DOHH2 (cell line): Measurements from ENCODE around the gene ASPN.

Experiments used
- H3F3A ChIP-seq: fragments of 200-600 bp; sonication (generic), shearing (Covaris generic); 2 replicates; pipeline ENCODE4 v1.6.0; 2016; ENCODE audit warnings: antibody characterized with exemption, mild to moderate bottlenecking; ENCODE audit not compliant: control insufficient read depth, insufficient read depth
- H3K27ac ChIP-seq: fragments of 200-600 bp; sonication (generic); 2 replicates; pipeline ENCODE4 v1.5.1; 2014; ENCODE audit warnings: low read depth, mild to moderate bottlenecking, low read length, moderate library complexity
- H3K27me3 ChIP-seq: fragments of 200-600 bp; sonication (generic); 2 replicates; pipeline ENCODE4 v1.6.1; 2014; ENCODE audit warnings: mild to moderate bottlenecking, low read length, mixed read lengths; ENCODE audit not compliant: control insufficient read depth
- H3K36me3 ChIP-seq: fragments of 200-600 bp; sonication (generic); 2 replicates; pipeline ENCODE4 v1.6.1; 2014; ENCODE audit warnings: mild to moderate bottlenecking, low read length, moderate library complexity, mixed read lengths; ENCODE audit not compliant: control insufficient read depth
- H3K4me1 ChIP-seq: fragments of 200-600 bp; sonication (generic); 2 replicates; pipeline ENCODE4 v1.6.1; 2014; ENCODE audit warnings: mild to moderate bottlenecking, low read length, mixed read lengths; ENCODE audit not compliant: control insufficient read depth
- H3K4me2 ChIP-seq: fragments of 200-600 bp; sonication (generic); 2 replicates; pipeline ENCODE4 v1.6.0; 2014; ENCODE audit warnings: mild to moderate bottlenecking, low read length, moderate library complexity
- H3K4me3 ChIP-seq: fragments of 200-600 bp; sonication (generic); 2 replicates; pipeline ENCODE4 v1.5.1; 2014; ENCODE audit warnings: mild to moderate bottlenecking, low read length, mixed read lengths
- H3K79me2 ChIP-seq: fragments of 200-600 bp; sonication (generic); 2 replicates; pipeline ENCODE4 v1.6.1; 2014; ENCODE audit warnings: mild to moderate bottlenecking, low read length, mixed read lengths; ENCODE audit not compliant: control insufficient read depth
- H3K9me2 ChIP-seq: fragments of 200-600 bp; sonication (generic); replicated peaks from 2 replicates; pipeline ENCODE4 v1.6.1; 2014; ENCODE audit warnings: mild to moderate bottlenecking, low read length, mixed read lengths; ENCODE audit not compliant: control insufficient read depth
- H3K9me3 ChIP-seq: fragments of 200-600 bp; sonication (generic); 2 replicates; pipeline ENCODE4 v1.6.1; 2014; ENCODE audit warnings: antibody characterized with exemption, low read length, mixed read lengths; ENCODE audit not compliant: control insufficient read depth, insufficient read depth
- H4K20me1 ChIP-seq: fragments of 200-600 bp; sonication (generic); 2 replicates; pipeline ENCODE4 v1.6.0; 2014; ENCODE audit warnings: low read depth, mild to moderate bottlenecking, antibody characterized with exemption, low read length, moderate library complexity; ENCODE audit not compliant: control insufficient read depth, insufficient read depth
- CTCF ChIP-seq: fragments of 200-600 bp; sonication (generic); IDR thresholded peaks from one replicate; pipeline ENCODE4 v1.5.1; 2014; ENCODE audit warnings: antibody characterized with exemption, mild to moderate bottlenecking, low read depth, low read length; ENCODE audit not compliant: poor library complexity, severe bottlenecking
- EZH2phosphoT487 ChIP-seq: fragments of 200-600 bp; sonication (generic); IDR thresholded peaks from 2 replicates; pipeline ENCODE4 v1.6.1; 2017; ENCODE audit warnings: borderline replicate concordance, mild to moderate bottlenecking, antibody characterized with exemption, low read length, moderate library complexity, mixed read lengths

The ASPN gene

DNA sequence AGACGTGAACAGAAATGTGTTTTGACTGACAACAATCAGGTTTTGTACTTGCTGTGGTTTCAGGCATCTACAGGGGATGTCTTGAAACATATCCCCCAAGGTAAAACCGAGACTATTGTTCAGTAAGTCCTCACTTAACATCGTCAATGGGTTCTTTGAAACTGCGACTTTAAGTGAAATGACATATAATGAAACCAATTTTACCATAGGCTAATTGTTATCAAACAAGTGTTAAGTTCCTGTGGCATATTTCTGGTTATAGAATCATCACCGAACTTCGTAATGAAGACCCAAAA is 41.6 kb downstream of the ASPN start:
- no peaks in the 10 kb centered on the region for H4K20me1 ChIP-seq
- no peaks in the 10 kb centered on the region for H3K79me2 ChIP-seq
- no peaks in the 10 kb centered on the region for H3K36me3 ChIP-seq
- no peaks in the 10 kb centered on the region for H3K9me2 ChIP-seq
- H3K4me3 ChIP-seq, result no peak overlapping the region
- no peaks in the 10 kb centered on the region for H3K27me3 ChIP-seq
- no peaks in the 10 kb centered on the region for H3K9me3 ChIP-seq
- TF ChIP-seq EZH2phosphoT487 (no peak), CTCF (no peak)
- no peaks in the 10 kb centered on the region for H3F3A ChIP-seq
- no peak overlapping the region for H3K4me2 ChIP-seq
- no peaks in the 10 kb centered on the region for H3K4me1 ChIP-seq
- no peak overlapping the region for H3K27ac ChIP-seq

- Histone ChIP-seq H3F3A (no peaks in the 10 kb centered on the region), H4K20me1 (no peaks in the 10 kb centered on the region)
Measured at GRCh38 chr9:92439921-92440750, 42.2 kb downstream of the ASPN start.

GRCh38 chr9:92438900-92439526 is 43.3 kb downstream of the ASPN start:
- no peaks in the 10 kb centered on the region for H3K36me3 ChIP-seq
- H3K79me2 ChIP-seq, result no peaks in the 10 kb centered on the region
- H3K4me3 ChIP-seq, result no peak overlapping the region
- H3K4me2 ChIP-seq, result no peak overlapping the region
- H3K9me3 ChIP-seq, result no peaks in the 10 kb centered on the region
- H3K27ac ChIP-seq, result no peak overlapping the region
- no peaks in the 10 kb centered on the region for H3K27me3 ChIP-seq
- H3K4me1 ChIP-seq, result no peaks in the 10 kb centered on the region
- H3F3A ChIP-seq, result no peaks in the 10 kb centered on the region
- no peak for TF ChIP-seq CTCF
- no peak for TF ChIP-seq EZH2phosphoT487
- H4K20me1 ChIP-seq, result no peaks in the 10 kb centered on the region
- H3K9me2 ChIP-seq, result no peaks in the 10 kb centered on the region

More at GRCh38 chr9:92439921-92440750, 42.2 kb downstream of the ASPN start:
- Histone ChIP-seq H3K79me2 (no peaks in the 10 kb centered on the region), H3K27me3 (no peaks in the 10 kb centered on the region), H3K4me1 (no peaks in the 10 kb centered on the region), H3K4me3 (no peak overlapping the region), H3K4me2 (no peak overlapping the region), H3K9me3 (no peaks in the 10 kb centered on the region), H3K36me3 (no peaks in the 10 kb centered on the region), H3K27ac (no peak overlapping the region), H3K9me2 (no peaks in the 10 kb centered on the region)
- TF ChIP-seq EZH2phosphoT487 (no peak), CTCF (no peak)
